Smooth muscle cell (in vitro differentiated cells): Measurements from ENCODE around the gene THUMPD2. TPM values are rescaled to one million over a fixed set of nuclear protein-coding genes. Genes with fewer than 3 reads are reported as not detected.

ENCODE experiments used
- DNase-seq: peaks from one replicate; lab custom pipeline; 2025; ENCODE audit not compliant: unreplicated experiment; lab: John Stamatoyannopoulos, UW
- H2AFZ ChIP-seq: fragments of 200-600 bp; sonication (generic); 2 replicates; pipeline ENCODE4 v1.6.0; 2016; ENCODE audit warnings: antibody characterized with exemption, low read depth, mild to moderate bottlenecking
- H3F3A ChIP-seq: fragments of 200-600 bp; sonication (generic); 2 replicates; pipeline ENCODE4 v1.6.0; 2017; ENCODE audit warnings: antibody characterized with exemption, low read depth
- H3K27ac ChIP-seq: fragments of 200-600 bp; sonication (generic); 2 replicates; pipeline ENCODE4 v1.5.1; 2016; ENCODE audit warnings: low read depth, mild to moderate bottlenecking
- H3K27me3 ChIP-seq: fragments of 200-600 bp; sonication (generic); 2 replicates; pipeline ENCODE4 v1.6.1; 2016; ENCODE audit warnings: low read depth, mild to moderate bottlenecking
- H3K36me3 ChIP-seq: fragments of 200-600 bp; sonication (generic); 2 replicates; pipeline ENCODE4 v1.5.1; 2016; ENCODE audit warnings: low read depth
- H3K4me1 ChIP-seq: fragments of 200-600 bp; sonication (generic); 2 replicates; pipeline ENCODE4 v1.5.1; 2016; ENCODE audit warnings: low read depth
- H3K4me2 ChIP-seq: fragments of 200-600 bp; sonication (generic); 2 replicates; pipeline ENCODE4 v1.6.0; 2016; ENCODE audit warnings: mild to moderate bottlenecking
- H3K4me3 ChIP-seq: fragments of 200-600 bp; sonication (generic); 2 replicates; pipeline ENCODE4 v1.5.1; 2016; ENCODE audit warnings: mild to moderate bottlenecking
- H3K79me2 ChIP-seq: fragments of 200-600 bp; sonication (generic); 2 replicates; pipeline ENCODE4 v1.6.0; 2016; ENCODE audit warnings: low read depth, mild to moderate bottlenecking
- H3K9ac ChIP-seq: fragments of 200-600 bp; sonication (generic); 2 replicates; pipeline ENCODE4 v1.6.0; 2016; ENCODE audit warnings: low read depth
- H3K9me3 ChIP-seq: fragments of 200-600 bp; sonication (generic); replicated peaks from 2 replicates; pipeline ENCODE4 v1.5.1; 2016; ENCODE audit warnings: low read depth
- H4K20me1 ChIP-seq: fragments of 200-600 bp; sonication (generic); 2 replicates; pipeline ENCODE4 v1.6.0; 2016; ENCODE audit warnings: low read depth
- CTCF ChIP-seq: fragments of 200-600 bp; sonication (generic); IDR thresholded peaks from 2 replicates; pipeline ENCODE4 v1.5.1; 2017; ENCODE audit warnings: borderline replicate concordance, mild to moderate bottlenecking, antibody characterized with exemption; ENCODE audit not compliant: insufficient read depth, poor library complexity, severe bottlenecking
- WGBS: methylation state at CpG from one replicate; pipeline ENCODE4 v1.1.7; 2016; ENCODE audit warnings: low lambda C conversion rate; 5-methylcytosine and 5-hydroxymethylcytosine counted together
- polyA plus RNA-seq: library from polyadenylated mRNA; unstranded; fragments of >200 nt; fragmentation: Nextera tagmentation; extraction: Ambion mirVana; gene quantifications from 2 replicates; pipeline ENCODE4 v1.2.1, GENCODE V29; 2016
- total RNA-seq: library from RNA; depleted of rRNA; stranded (reverse); fragments of >200 nt; gene quantifications from 2 replicates; pipeline ENCODE4 v1.2.3, GENCODE V29; 2014

THUMPD2 gene
- total and polyA plus RNA-seq, 2 experiments from 2014 or later: 14.5 to 18.6 TPM

DNA sequence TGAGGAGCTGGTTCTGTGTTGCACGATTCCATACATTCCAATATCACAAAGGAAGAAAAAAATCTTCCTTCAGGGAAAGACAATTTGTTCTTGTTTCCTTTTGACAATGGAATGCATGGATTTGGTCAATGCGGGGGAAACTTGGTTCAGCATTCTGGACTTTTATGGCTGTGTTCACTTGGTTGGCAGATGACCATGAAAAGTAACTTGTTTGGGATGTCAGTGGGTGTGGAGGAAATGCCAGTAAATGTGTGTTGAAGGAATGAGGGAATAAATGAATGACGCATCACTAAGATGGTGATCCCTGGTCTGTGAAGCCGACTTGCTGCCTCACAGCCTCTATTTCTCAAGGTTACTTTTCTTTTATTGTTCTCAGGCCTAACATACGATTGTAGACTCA lies 53.7 kb downstream of the THUMPD2 start:
- Histone ChIP-seq H3K4me3 (no peak overlapping the region), H3K9me3 (no peaks in the 10 kb centered on the region), H4K20me1 (no peaks in the 10 kb centered on the region), H3K27me3 (no peaks in the 10 kb centered on the region), H3K27ac (peak overlapping the region; percentile 60), H3K4me1 (peaks cover 10% of the 10 kb centered on the region), H2AFZ (no peak overlapping the region), H3K36me3 (no peaks in the 10 kb centered on the region), H3F3A (peaks cover 5% of the 10 kb centered on the region), H3K9ac (no peak overlapping the region), H3K4me2 (peak overlapping the region; percentile 74), H3K79me2 (no peaks in the 10 kb centered on the region)
- 76% methylated on average over 5 of the region's 5 CpGs for WGBS
- no peak for TF ChIP-seq CTCF
- DNase-seq: no peak

GRCh38 chr2:39724828-39725144 lies 54.3 kb downstream of the THUMPD2 start:
- Histone ChIP-seq H3K9me3 (no peaks in the 10 kb centered on the region), H3F3A (no peaks in the 10 kb centered on the region), H3K27me3 (no peaks in the 10 kb centered on the region), H3K27ac (peak overlapping the region; percentile 60), H3K36me3 (no peaks in the 10 kb centered on the region), H3K9ac (peak overlapping the region; percentile 4), H3K4me1 (peaks cover 10% of the 10 kb centered on the region), H2AFZ (no peak overlapping the region), H3K79me2 (no peaks in the 10 kb centered on the region), H4K20me1 (no peaks in the 10 kb centered on the region), H3K4me2 (peak overlapping the region; percentile 74), H3K4me3 (no peak overlapping the region)
- no peak for TF ChIP-seq CTCF
- no peak for DNase-seq
- 91% methylated on average over 4 of the region's 4 CpGs for WGBS

- Histone ChIP-seq H3K27ac (peak overlapping the region; percentile 60), H3K4me2 (peak overlapping the region; percentile 74), H2AFZ (no peak overlapping the region)
Observed at GRCh38 chr2:39723946-39724827, 54.9 kb downstream of the THUMPD2 start.

More at GRCh38 chr2:39723946-39724827, 54.9 kb downstream of the THUMPD2 start:
- Histone ChIP-seq H3K4me1 (peaks cover 10% of the 10 kb centered on the region), H3K79me2 (no peaks in the 10 kb centered on the region), H3K9ac (peak overlapping the region; percentile 4), H3K36me3 (no peaks in the 10 kb centered on the region), H4K20me1 (no peaks in the 10 kb centered on the region), H3K27me3 (no peaks in the 10 kb centered on the region), H3K4me3 (no peak overlapping the region), H3K9me3 (no peaks in the 10 kb centered on the region), H3F3A (no peaks in the 10 kb centered on the region)
- no peak for TF ChIP-seq CTCF
- 37% methylated on average over 9 of the region's 9 CpGs for WGBS
- no peak for DNase-seq
